ENCODE data around the gene DUS3L.

Gene DUS3L, protein sequence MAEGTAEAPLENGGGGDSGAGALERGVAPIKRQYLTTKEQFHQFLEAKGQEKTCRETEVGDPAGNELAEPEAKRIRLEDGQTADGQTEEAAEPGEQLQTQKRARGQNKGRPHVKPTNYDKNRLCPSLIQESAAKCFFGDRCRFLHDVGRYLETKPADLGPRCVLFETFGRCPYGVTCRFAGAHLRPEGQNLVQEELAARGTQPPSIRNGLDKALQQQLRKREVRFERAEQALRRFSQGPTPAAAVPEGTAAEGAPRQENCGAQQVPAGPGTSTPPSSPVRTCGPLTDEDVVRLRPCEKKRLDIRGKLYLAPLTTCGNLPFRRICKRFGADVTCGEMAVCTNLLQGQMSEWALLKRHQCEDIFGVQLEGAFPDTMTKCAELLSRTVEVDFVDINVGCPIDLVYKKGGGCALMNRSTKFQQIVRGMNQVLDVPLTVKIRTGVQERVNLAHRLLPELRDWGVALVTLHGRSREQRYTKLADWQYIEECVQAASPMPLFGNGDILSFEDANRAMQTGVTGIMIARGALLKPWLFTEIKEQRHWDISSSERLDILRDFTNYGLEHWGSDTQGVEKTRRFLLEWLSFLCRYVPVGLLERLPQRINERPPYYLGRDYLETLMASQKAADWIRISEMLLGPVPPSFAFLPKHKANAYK

DNA sequence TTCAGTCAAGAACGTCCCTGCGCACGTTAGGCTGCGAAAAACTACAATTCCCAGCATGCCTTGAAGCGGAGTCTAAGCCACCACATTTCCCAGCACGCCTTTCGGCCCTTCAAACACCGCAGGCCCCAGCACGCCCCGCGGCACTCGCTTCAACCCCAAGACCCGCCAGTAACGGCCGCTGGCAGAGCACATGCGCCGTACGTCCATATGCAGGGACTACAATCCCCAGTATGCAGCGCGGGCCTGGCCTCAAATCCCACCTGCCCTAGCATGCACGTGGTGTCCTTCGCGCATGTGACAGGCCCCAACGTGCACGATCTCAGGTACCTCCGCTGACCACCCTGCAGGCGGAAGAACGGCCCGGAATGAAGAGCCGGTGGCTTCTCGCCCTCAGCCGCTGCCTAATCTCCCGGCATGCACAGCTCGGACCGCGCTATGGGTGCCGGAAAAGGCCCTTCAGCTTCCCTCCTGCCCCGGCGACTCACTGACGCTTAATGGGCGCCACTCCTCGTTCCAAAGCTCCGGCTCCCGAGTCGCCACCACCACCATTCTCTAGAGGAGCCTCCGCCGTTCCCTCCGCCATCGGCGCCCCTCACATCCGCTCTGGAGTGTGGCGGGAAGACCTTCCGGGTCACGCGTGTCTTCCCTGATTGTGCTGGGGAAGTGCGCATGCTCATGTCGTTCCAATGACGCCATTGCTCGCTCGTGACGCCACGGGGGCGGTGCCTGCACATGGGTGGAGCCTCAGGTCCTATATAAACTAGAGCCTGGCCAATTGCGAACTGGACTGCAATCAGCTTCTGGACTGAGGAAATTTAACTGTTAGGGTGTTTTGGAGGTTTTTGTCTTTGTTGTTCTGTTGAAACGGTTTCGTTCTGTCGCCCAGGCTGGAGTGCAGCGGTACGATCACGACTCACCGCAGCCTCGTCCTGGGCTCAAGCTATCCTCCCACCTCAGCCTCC lies at the start of gene DUS3L:
Gene DUS3L, minus strand, starts transcription at position 605 of the 962 bp plus-strand sequence. Its CDS starts 22 bp downstream, at position 583.
- DNase-seq (ENCODE audit: low read depth) = peak; percentile 99

- no peak for DNase-seq (ENCODE audit: low read depth)
These were observed 48.4 kb upstream of the DUS3L start, which contains the start of gene FUT6 for GRCh38 chr19:5839065-5840017. Gene FUT6 (minus strand): TSS chr19:5839702. CDS start chr19:5832567, 7,135 bp downstream.

GRCh38 chr19:5838353-5839064 lies 47.5 kb upstream of the DUS3L start:
- no peak for DNase-seq (ENCODE audit: low read depth)

- DNase-seq (ENCODE audit: low read depth) = no peak
These were observed 46.9 kb upstream of the DUS3L start for GRCh38 chr19:5837761-5838352.

- DNase-seq (ENCODE audit: low read depth) = no peak
These were observed 41.7 kb upstream of the DUS3L start for GRCh38 chr19:5832527-5833216.

DNA sequence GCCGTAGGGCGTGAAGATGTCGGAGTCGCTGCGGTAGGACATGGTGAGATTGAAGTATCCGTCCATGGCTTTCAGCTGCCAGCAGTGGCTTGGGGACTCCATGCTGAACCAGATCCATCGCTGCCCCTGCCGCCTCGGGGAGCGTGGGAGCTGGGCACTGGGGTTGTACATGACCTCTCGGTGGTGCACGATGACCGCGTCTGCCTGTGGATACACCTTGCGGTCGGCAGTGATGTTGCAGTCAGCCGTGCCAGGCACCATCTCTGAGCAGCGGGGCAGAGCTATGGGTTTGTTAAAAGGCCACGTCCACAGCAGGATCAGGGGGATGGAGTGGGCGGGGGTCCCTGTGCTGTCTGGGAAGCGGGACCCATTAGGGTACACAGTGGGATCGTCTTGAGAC lies 41.1 kb upstream of the DUS3L start:
- DNase-seq (ENCODE audit: low read depth) = no peak

DNA sequence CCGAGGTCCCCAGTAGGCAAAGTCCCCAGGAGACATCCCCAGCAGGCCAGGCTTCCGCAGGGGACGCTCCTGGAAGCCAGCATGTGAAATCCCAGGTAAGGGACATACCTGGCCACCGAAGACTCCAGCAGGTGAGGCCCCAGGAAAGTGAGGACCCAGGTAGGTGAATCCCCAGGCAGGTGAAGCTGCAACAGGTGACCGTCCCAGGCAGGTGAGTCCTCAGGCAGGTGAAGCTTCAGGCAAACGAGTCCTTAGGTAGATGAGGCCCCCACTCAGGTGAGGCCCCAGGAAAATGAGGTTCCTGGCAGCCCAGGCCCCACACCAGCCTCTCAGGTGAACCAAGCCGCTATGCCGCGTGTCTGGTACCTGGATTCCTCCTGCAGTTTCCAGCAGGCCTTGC lies 40.2 kb upstream of the DUS3L start:
- no peak for DNase-seq (ENCODE audit: low read depth)

- no peak for DNase-seq (ENCODE audit: low read depth)
These were observed 38.8 kb upstream of the DUS3L start for GRCh38 chr19:5829567-5830310.

GRCh38 chr19:5828661-5829566 lies 38.0 kb upstream of the DUS3L start:
- DNase-seq (ENCODE audit: low read depth) = peak; percentile 15

GRCh38 chr19:5827891-5828660 lies 37.1 kb upstream of the DUS3L start:
- DNase-seq (ENCODE audit: low read depth) = peak; percentile 90

- no peak for DNase-seq (ENCODE audit: low read depth)
These were observed 36.5 kb upstream of the DUS3L start for GRCh38 chr19:5827342-5827890.

- DNase-seq (ENCODE audit: low read depth) = peak; percentile 53
These were observed 35.8 kb upstream of the DUS3L start for GRCh38 chr19:5826531-5827341.

DNA sequence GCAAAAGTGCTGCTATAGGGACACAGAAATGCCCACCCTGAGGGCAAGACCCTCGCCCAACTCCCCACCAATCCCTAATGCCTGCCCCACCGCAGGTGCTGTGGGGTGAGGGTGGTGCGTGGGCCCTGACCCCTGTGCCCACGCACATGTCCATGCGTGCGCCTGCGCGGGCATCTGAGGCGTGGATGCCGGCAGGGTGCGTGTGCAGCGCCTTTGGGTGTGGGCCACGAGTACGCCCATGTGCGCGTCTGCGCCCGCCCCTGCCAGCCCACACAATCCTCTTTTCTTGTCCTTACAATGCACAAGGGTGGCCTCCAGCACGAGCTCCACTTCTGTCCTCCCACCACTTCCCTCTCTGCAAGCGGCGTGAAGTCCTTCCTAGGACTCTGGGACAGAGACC lies 34.2 kb upstream of the DUS3L start:
- DNase-seq (ENCODE audit: low read depth) = no peak

- no peak for DNase-seq (ENCODE audit: low read depth)
These were observed 33.8 kb upstream of the DUS3L start for GRCh38 chr19:5824751-5825150.

- peak; percentile 10 for DNase-seq (ENCODE audit: low read depth)
These were observed 32.8 kb upstream of the DUS3L start for GRCh38 chr19:5823579-5824281.

Data from EH (cell line).